ENCODE results near the gene EXOC4.
"Not testable (repeated sequence)": the region's sequence is repeated elsewhere in the genome, so short reads cannot be mapped to it uniquely, and the experiment has no call there.

The EXOC4 gene

GRCh38 chr7:133873631-133874030, 620.8 kb downstream of the EXOC4 start:
- DNase-seq (ENCODE audit: low spot score) = no peak

DNA sequence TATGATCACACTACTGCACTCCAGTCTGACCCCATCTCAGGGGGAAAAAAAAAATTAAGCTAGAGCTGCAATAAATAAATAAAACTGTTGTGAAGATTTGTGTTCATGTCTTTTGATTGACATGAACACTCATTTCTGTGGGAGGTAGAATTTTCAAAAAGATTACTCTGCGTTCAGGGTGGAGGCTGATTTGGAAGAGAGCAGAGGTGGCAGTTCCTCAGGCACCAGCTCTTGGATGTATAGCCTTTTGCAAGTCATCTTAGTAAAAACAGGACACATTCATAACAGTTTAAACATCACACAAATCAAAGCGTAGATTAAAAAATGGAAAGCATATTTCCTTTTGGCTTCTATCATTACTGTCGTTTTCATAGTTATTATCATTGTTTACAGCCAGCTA, 630.7 kb downstream of the EXOC4 start:
- DNase-seq (ENCODE audit: low spot score) = no peak

- no peak for DNase-seq (ENCODE audit: low spot score)
Measured at GRCh38 chr7:133885213-133885612, 632.3 kb downstream of the EXOC4 start.

GRCh38 chr7:133886086-133886485, 633.2 kb downstream of the EXOC4 start:
- DNase-seq (ENCODE audit: low spot score) = no peak

GRCh38 chr7:133886797-133887196, 633.9 kb downstream of the EXOC4 start:
- no peak for DNase-seq (ENCODE audit: low spot score)

GRCh38 chr7:133887459-133887858, 634.6 kb downstream of the EXOC4 start:
- DNase-seq (ENCODE audit: low spot score) = no peak

DNA sequence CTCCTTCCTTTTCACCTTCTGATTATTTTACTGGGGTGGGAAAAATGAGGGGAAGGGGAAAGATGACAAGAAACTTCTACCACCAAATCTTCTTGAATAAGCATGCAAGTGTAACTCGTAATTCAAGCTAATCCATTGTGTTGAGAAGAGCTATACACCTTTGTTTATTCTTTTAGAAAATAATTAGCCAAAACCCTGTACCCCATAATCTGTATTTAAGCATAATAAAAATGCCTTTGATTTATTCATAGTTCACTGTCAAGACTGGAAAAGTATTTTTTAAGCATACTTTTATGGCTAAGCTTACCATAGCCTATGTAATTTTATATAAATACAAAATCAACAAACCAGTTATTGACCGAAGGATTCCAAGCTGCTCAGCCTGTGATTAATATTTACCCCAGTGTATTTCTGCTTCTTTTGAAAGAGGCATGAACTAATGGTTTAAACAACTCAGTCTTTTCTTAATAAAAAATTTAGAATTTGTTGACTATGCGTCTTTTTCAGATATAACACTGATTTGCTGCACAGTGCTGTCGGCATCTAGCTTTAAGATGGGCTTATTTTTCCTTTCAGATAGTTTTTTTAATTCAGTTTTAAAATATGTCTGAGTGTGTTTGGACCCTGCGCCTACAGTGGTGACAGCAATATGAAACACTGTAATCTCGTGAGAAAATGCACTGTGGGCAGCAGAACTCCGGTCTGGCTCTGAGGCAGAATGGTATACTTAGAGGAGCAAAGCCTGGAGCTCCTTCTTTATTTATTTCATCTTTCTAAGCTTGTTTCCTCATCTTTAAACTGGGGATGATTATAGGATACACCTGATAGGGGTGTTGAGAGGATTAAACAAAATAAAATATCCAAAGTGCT, 635.4 kb downstream of the EXOC4 start:
- no peak for DNase-seq (ENCODE audit: low spot score)

DNA sequence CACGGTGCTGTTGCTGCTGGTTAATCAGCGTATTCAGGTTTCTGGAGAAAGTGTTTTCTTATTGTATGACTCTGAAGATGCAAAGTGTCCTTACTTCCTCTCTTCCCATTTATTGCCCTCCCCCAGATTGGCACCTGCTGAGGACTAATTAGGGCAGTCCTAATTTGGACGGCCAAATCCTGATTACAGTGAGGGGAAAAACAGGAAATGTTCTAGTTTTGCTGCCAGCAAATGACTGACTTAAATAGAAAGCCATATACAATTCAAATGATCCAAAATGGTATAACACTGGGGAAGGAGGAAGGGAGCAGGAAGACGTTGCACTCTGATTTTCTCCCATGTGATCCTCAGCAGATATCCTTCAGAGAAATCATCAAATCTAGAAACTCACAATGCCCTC, 651.9 kb downstream of the EXOC4 start:
- no peak for DNase-seq (ENCODE audit: low spot score)

DNA sequence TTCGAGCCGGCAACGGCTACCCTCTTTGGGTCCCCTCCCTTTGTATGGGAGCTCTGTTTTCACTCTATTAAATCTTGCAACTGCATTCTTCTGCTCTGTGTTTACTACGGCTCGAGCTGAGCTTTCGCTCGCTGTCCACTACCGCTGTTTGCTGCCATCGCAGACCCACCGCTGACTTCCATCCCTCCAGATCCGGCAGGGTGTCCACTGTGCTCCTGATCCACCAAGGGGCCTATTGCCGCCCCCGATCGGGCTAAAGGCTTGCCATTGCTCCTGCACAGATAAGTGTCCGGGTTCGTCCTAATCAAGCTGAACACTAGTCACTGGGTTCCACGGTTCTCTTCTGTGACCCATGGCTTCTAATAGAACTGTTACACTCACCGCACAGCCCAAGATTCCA, 653.7 kb downstream of the EXOC4 start:
- DNase-seq (ENCODE audit: low spot score) = not testable (repeated sequence)

GRCh38 chr7:133910761-133911160, 657.9 kb downstream of the EXOC4 start:
- no peak for DNase-seq (ENCODE audit: low spot score)

GRCh38 chr7:133911724-133912123, 658.8 kb downstream of the EXOC4 start:
- no peak for DNase-seq (ENCODE audit: low spot score)

GRCh38 chr7:133912916-133913697, 660.2 kb downstream of the EXOC4 start:
- DNase-seq (ENCODE audit: low spot score) = no peak

DNA sequence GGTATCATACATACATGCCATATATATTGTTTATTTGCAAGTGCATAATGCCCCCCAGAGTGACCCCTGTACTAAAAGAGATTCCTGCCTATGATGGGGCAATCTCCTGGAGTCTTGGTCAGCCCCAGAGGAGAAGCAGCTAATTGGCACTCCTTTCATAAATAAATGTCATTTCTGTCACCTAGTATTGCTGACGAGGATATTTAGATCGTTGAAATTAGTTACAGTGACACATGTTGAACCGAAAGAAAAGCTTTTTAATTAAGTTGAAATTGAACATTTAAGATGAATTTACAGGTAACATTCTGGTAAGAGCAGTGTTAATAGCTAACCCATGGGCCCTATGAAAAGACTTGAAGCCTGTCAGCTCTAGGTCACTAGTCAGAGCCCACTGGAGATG, 663.7 kb downstream of the EXOC4 start:
- no peak for DNase-seq (ENCODE audit: low spot score)

- no peak for DNase-seq (ENCODE audit: low spot score)
Measured at GRCh38 chr7:133919810-133920209, 666.9 kb downstream of the EXOC4 start.

GRCh38 chr7:133921635-133922182, 668.8 kb downstream of the EXOC4 start:
- no peak for DNase-seq (ENCODE audit: low spot score)

- DNase-seq (ENCODE audit: low spot score) = no peak
Measured at GRCh38 chr7:133923974-133924373, 671.1 kb downstream of the EXOC4 start.

DNA sequence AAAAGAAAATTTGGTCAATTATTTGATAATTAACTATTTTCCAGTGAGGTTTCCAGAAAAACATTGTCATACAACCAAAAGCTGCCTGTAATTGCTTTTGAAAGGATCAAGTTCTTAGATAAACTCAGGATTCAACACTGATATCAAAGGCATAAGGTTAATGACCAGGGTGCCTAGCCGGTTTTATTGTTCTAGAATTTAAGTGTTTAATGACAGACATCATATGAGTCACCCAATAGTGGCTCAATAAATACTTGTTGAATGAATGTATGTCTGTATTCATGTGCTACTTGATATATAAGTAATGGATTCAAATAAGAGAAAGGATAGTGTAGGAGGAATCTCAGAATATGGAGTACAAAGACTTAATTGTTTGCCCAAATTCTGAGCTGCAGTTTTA, 678.2 kb downstream of the EXOC4 start:
- DNase-seq (ENCODE audit: low spot score) = no peak

DNA sequence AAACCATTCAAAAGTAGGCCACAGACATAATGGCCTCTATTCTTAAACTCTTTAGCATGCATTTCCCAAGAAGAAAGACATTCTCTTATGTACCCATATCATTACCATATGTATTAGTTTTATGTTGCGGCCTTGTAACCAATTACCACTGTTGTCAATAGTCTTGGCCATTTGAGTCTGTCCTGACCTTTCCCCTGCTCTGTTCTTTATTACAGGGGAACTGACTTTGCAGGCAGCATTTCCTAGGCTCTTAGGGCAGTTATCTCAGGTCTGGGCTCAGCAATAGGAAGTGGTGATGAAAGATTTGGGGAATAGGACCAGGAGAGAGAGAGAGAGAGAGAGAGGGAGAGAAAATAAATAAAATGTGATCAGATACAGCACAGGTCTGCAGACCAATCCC, 679.7 kb downstream of the EXOC4 start:
- DNase-seq (ENCODE audit: low spot score) = no peak

- no peak for DNase-seq (ENCODE audit: low spot score)
Measured at GRCh38 chr7:133934262-133934976, 681.5 kb downstream of the EXOC4 start.

DNA sequence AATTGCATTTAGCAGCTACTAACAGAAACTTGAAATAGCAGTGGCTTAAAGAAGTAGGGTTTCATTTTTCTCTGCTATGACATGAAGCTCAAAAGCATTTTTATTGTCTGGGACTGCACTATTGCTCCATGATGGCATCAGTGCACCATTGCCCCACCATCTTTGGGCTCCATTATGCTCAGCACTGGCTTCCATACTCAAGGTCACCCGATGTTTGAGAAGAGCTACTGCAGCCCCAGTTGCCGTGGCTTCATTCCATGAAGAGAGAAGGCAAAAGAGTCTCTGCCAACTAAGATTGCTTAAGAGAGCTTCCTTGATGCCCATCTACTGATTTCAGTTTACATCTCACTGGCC, 682.1 kb downstream of the EXOC4 start:
- no peak for DNase-seq (ENCODE audit: low spot score)

DNA sequence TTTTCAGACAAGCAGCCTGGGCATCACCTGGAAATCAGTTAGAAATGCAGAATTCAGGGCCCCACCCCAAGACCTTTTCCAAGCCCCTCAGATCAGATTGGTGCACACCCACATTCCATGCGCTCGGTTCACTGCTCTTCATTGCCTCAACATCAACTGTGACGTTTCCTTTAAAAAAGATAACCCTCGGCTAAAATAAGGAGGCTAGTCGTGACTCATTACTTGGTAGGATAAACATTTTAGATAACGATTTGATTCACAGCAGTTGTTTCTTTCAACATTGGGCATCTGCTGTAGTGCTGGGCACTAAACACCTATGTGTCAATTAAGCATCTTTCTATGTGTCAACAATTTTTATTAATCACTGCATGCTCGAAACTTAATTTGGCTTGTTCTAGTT, 683.2 kb downstream of the EXOC4 start:
- no peak for DNase-seq (ENCODE audit: low spot score)

DNA sequence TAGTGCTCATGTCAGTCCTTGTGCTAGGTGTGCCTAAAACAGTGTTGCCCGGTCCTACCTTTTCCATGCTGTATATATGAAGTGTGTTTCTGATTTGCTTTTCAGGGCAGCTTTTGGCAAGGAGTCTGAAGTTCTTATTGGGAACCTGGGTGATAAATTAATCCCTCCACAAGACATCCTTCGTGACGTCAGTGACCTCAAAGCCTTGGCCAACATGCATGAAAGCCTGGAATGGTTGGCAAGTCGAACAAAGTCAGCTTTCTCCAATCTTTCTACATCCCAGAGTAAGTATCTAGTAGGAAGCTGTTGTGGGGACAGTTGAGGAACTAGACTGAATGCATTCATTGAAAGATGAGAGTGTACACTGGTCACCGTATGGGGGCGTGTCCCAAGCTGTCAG, 684.9 kb downstream of the EXOC4 start:
- no peak for DNase-seq (ENCODE audit: low spot score)

GRCh38 chr7:133940368-133940767, 687.5 kb downstream of the EXOC4 start:
- no peak for DNase-seq (ENCODE audit: low spot score)
